GM12891 (cell line): ENCODE data around the gene PFKFB1.
A peak's percentile ranks its signal among the peaks of the same experiment; 100 is the strongest.

ENCODE experiments used
- DNase-seq: peaks from one replicate; pipeline ENCODE4 v3.0.0; 2011; ENCODE audit warnings: low spot score; ENCODE audit not compliant: insufficient read length
- FAIRE-seq: peaks from 2 replicates; lab custom pipeline; 2011; peaks lifted over from hg19 to GRCh38; lab: Jason Lieb, UNC
- PAX5 ChIP-seq: IDR thresholded peaks from 2 replicates; pipeline ENCODE4 v1.6.1; 2011; ENCODE audit warnings: low read length, moderate library complexity, mild to moderate bottlenecking; ENCODE audit not compliant: insufficient read depth, severe bottlenecking
- POLR2A ChIP-seq: IDR thresholded peaks from 2 replicates; pipeline ENCODE4 v1.6.1; 2011; ENCODE audit warnings: low read depth, low read length, control low read depth
- POLR2AphosphoS5 ChIP-seq: IDR thresholded peaks from 2 replicates; pipeline ENCODE4 v1.6.1; 2011; ENCODE audit warnings: low read depth, low read length, control low read depth
- POU2F2 ChIP-seq: IDR thresholded peaks from 2 replicates; pipeline ENCODE4 v1.6.1; 2011; ENCODE audit warnings: low read depth, mild to moderate bottlenecking, control low read depth, low read length, moderate library complexity
- SPI1 ChIP-seq: IDR thresholded peaks from 2 replicates; pipeline ENCODE4 v1.6.1; 2011; ENCODE audit warnings: low read depth, low read length, control low read depth
- TAF1 ChIP-seq: IDR thresholded peaks from 2 replicates; pipeline ENCODE4 v1.6.1; 2011; ENCODE audit warnings: low read depth, low read length, control low read depth

Gene PFKFB1

GRCh38 chrX:55008571-55009358, 14.8 kb upstream of the PFKFB1 start:
- DNase-seq: no peak
- FAIRE-seq: peak; percentile 88
- TF ChIP-seq POU2F2 (no peak), POLR2AphosphoS5 (no peak), SPI1 (no peak), POLR2A (no peak), PAX5 (no peak), TAF1 (no peak)

- no peak for FAIRE-seq
These were observed 13.7 kb upstream of the PFKFB1 start for GRCh38 chrX:55007656-55008055.

GRCh38 chrX:55006827-55007621, 13.0 kb upstream of the PFKFB1 start:
- FAIRE-seq (no peak), DNase-seq (no peak)

More at GRCh38 chrX:55007656-55008055, 13.7 kb upstream of the PFKFB1 start:
- no peak for DNase-seq
- TF ChIP-seq POU2F2: no peak
- no peak for TF ChIP-seq SPI1
- no peak for TF ChIP-seq PAX5
- no peak for TF ChIP-seq POLR2A
- TF ChIP-seq TAF1: no peak
- no peak for TF ChIP-seq POLR2AphosphoS5

GRCh38 chrX:55005256-55005655, 11.3 kb upstream of the PFKFB1 start:
- no peak for DNase-seq
- no peak for FAIRE-seq
- no peak for TF ChIP-seq POLR2AphosphoS5
- no peak for TF ChIP-seq SPI1

More at GRCh38 chrX:55006827-55007621, 13.0 kb upstream of the PFKFB1 start:
- TF ChIP-seq TAF1 (no peak), POLR2AphosphoS5 (no peak), PAX5 (no peak), POU2F2 (no peak), POLR2A (no peak), SPI1 (no peak)

GRCh38 chrX:55004231-55004630, 10.2 kb upstream of the PFKFB1 start:
- TF ChIP-seq SPI1 (no peak), PAX5 (no peak), POU2F2 (no peak), POLR2AphosphoS5 (no peak), TAF1 (no peak), POLR2A (no peak)
- FAIRE-seq: peak; percentile 67
- no peak for DNase-seq

GRCh38 chrX:54999717-55000598, 6.0 kb upstream of the PFKFB1 start, which contains the start of gene APEX2:
Gene APEX2, plus strand, starts transcription at chrX:55000363. Its CDS starts 60 bp downstream, at chrX:55000423.
- TF ChIP-seq TAF1: peak; percentile 61
- TF ChIP-seq POLR2AphosphoS5: peak; percentile 85
- no peak; the same call in 1 of the 2 replicates for TF ChIP-seq POU2F2
- no peak for TF ChIP-seq PAX5
- TF ChIP-seq SPI1: peak; percentile 63
- TF ChIP-seq POLR2A: peak; percentile 85
- peak; percentile 53 for DNase-seq
- FAIRE-seq: peak; percentile 99

- TF ChIP-seq POLR2AphosphoS5 (no peak), TAF1 (no peak), PAX5 (no peak), POLR2A (no peak), POU2F2 (no peak), SPI1 (no peak)
- no peak for DNase-seq
- FAIRE-seq: no peak
These were observed 1.6 kb upstream of the PFKFB1 start for GRCh38 chrX:54995621-54996020.

- DNase-seq: no peak
- FAIRE-seq: peak; percentile 13
- TF ChIP-seq POLR2A (no peak), TAF1 (no peak), POLR2AphosphoS5 (no peak), PAX5 (no peak), POU2F2 (no peak)
These were observed 822 bp upstream of the PFKFB1 start for GRCh38 chrX:54994668-54995351.
